GM03348 (cell line): ENCODE measurements around the gene CREM.

Experiments used
- DNase-seq: peaks from one replicate; pipeline ENCODE4 v3.0.0; 2012; ENCODE audit warnings: low spot score

The CREM gene

GRCh38 chr10:35219891-35220890, 93.5 kb downstream of the CREM start:
- DNase-seq: no peak

- no peak for DNase-seq
Observed at GRCh38 chr10:35223016-35223415, 96.4 kb downstream of the CREM start.

- no peak for DNase-seq
Observed at GRCh38 chr10:35224045-35224740, 97.5 kb downstream of the CREM start.

GRCh38 chr10:35225204-35225603, 98.6 kb downstream of the CREM start:
- no peak for DNase-seq

- no peak for DNase-seq
Observed at GRCh38 chr10:35226507-35226906, 99.9 kb downstream of the CREM start.

GRCh38 chr10:35228058-35228457, 101.4 kb downstream of the CREM start:
- DNase-seq: no peak

GRCh38 chr10:35231646-35232045, 105.0 kb downstream of the CREM start:
- no peak for DNase-seq

- DNase-seq: no peak
Observed at GRCh38 chr10:35232527-35232926, 105.9 kb downstream of the CREM start.

GRCh38 chr10:35234073-35234472, 107.4 kb downstream of the CREM start:
- no peak for DNase-seq

- DNase-seq: no peak
Observed at GRCh38 chr10:35236739-35237138, 110.1 kb downstream of the CREM start.

GRCh38 chr10:35237766-35238512, 111.3 kb downstream of the CREM start:
- DNase-seq: no peak

- no peak for DNase-seq
Observed at GRCh38 chr10:35244549-35244948, 117.9 kb downstream of the CREM start.

- no peak for DNase-seq
Observed at GRCh38 chr10:35246770-35247343, 120.2 kb downstream of the CREM start.

- DNase-seq: no peak
Observed at GRCh38 chr10:35251373-35252100, 124.9 kb downstream of the CREM start.

- no peak for DNase-seq
Observed at GRCh38 chr10:35257057-35257983, 130.7 kb downstream of the CREM start.

- DNase-seq: peak; percentile 89
Observed at GRCh38 chr10:35259769-35260397, 133.2 kb downstream of the CREM start.

GRCh38 chr10:35262436-35262835, 135.8 kb downstream of the CREM start:
- no peak for DNase-seq
